Body of pancreas (tissue), 4 donors: ENCODE measurements around the gene CEP112. TPM values are rescaled to one million over a fixed set of nuclear protein-coding genes. Genes with fewer than 3 reads are reported as not detected.

Experiments used
- ATAC-seq: fragments of 150-250 bp; one replicate; pipeline ENCODE4 v1.9.1; 2016
- DNase-seq, 4 donors: peaks; one replicate each; pipeline ENCODE4 v3.0.0-alpha.2; 2019
- H3K27ac ChIP-seq, 4 donors: fragments of 200-600 bp; sonication (generic); 1 replicate in 3 of 4; 2 replicates in 1 of 4; pipeline versions ENCODE4 v1.5.1 to v1.6.1; 2016 to 2019; ENCODE audit warnings: mild to moderate bottlenecking in 1 of 4, mixed read lengths in 1 of 4, moderate library complexity in 1 of 4
- H3K27me3 ChIP-seq, 2 donors: fragments of 200-600 bp; sonication (generic); one replicate each; pipeline ENCODE4 v1.6.0; 2016; ENCODE audit warnings: mild to moderate bottlenecking in 1 of 2
- H3K36me3 ChIP-seq, 2 donors: fragments of 200-600 bp; sonication (generic); replicated peaks in 1 of 2; 2 replicates each; pipeline ENCODE4 v1.5.1; 2016; ENCODE audit warnings: low read depth in 2 of 2; ENCODE audit not compliant: insufficient read depth in 1 of 2
- H3K4me1 ChIP-seq: fragments of 200-600 bp; sonication (generic); one replicate; pipeline ENCODE4 v1.6.0; 2016
- H3K4me3 ChIP-seq, 2 donors: fragments of 200-600 bp; sonication (generic); 1 replicate in 1 of 2; 2 replicates in 1 of 2; pipeline ENCODE4 v1.5.1; 2016 to 2019
- H3K9me3 ChIP-seq, 3 donors: fragments of 200-600 bp; sonication (generic); 1 replicate in 2 of 3; 2 replicates in 1 of 3; pipeline ENCODE4 v1.5.1; 2016
- POLR2A ChIP-seq, 3 donors: fragments of 450-650 bp; IDR thresholded peaks; one replicate each; pipeline ENCODE4 v1.6.1; 2016; ENCODE audit warnings: antibody characterized with exemption in 3 of 3, mild to moderate bottlenecking in 2 of 3
- WGBS, 2 donors: methylation state at CpG; one replicate each; pipeline ENCODE4 v1.1.5; 2017; 5-methylcytosine and 5-hydroxymethylcytosine counted together
- intact Hi-C: fragments of 100-400 bp; cut with DNase I; formaldehyde crosslinking; loops from one replicate; pipeline ENCODE4 v1.15.1; 2023
- total RNA-seq, 2 donors: library from RNA; depleted of rRNA; stranded (reverse); fragments of >200 nt; gene quantifications; one replicate each; pipeline ENCODE4 v1.1.0, GENCODE V29; 2016
- TF ChIP-seq, protein P1 (sequence below), 7 experiments: fragments of 450-650 bp in 4 of 7; fragments of 200-600 bp in 3 of 7; sonication (generic) in 3 of 7; IDR thresholded peaks; one replicate each; pipeline ENCODE4 v1.5.1; 2016 to 2019; ENCODE audit warnings: antibody characterized with exemption in 7 of 7

Gene CEP112
- 10 to 100 TPM in 1 of 2 donors, 1 to 10 TPM in 1; 5.2 to 10.2 TPM for total RNA-seq

DNA sequence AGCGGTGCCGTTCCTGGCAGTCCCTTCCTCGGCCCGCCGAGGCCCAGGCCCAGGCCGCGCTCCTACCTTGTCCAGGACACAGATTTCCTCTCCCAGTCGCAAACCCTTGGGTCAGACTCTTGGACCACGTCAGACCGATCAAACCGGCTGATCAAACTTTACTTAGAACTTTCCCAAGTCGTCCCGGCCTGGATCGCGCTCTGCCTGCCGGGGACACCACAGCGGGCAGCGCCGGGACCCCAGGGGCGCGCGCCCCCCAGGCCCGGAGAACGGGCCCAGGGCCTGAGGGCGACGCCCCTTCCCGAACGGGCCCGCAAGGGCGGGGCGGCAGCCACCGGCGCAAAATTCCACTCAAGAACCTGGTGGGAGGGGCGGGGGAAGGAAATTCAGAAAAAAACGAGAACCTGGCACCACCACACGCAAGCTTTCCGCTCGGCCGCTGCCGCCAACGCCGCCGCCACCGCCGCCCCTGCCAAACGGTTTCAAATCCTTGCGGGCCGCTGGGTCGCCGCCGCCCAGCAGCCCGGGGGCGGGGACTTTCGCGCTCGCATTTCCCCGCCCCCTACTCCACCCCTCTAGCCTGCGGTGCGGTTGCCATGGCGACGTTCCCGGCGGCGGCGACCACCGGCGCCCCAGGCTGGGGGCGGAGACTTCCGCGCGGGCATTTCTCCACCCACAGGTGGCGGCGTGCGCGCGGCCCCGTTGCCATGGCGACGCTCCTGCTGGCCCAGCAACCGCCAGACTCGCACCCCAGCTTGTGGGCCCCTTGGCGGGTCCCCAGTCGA, at the start of gene CEP112:
Gene CEP112, minus strand, starts transcription at position 541 of the 785 bp plus-strand sequence.
- peak in 2 of 3 donors; percentile 30 to 47 for TF ChIP-seq POLR2A (IDR thresholded peaks at IDR 0.05)
- TF ChIP-seq, protein P1, sequence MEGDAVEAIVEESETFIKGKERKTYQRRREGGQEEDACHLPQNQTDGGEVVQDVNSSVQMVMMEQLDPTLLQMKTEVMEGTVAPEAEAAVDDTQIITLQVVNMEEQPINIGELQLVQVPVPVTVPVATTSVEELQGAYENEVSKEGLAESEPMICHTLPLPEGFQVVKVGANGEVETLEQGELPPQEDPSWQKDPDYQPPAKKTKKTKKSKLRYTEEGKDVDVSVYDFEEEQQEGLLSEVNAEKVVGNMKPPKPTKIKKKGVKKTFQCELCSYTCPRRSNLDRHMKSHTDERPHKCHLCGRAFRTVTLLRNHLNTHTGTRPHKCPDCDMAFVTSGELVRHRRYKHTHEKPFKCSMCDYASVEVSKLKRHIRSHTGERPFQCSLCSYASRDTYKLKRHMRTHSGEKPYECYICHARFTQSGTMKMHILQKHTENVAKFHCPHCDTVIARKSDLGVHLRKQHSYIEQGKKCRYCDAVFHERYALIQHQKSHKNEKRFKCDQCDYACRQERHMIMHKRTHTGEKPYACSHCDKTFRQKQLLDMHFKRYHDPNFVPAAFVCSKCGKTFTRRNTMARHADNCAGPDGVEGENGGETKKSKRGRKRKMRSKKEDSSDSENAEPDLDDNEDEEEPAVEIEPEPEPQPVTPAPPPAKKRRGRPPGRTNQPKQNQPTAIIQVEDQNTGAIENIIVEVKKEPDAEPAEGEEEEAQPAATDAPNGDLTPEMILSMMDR (IDR thresholded peaks at IDR 0.05) = peak in 3 of 7 experiments; percentile 16 to 30 (median 21)

DNA sequence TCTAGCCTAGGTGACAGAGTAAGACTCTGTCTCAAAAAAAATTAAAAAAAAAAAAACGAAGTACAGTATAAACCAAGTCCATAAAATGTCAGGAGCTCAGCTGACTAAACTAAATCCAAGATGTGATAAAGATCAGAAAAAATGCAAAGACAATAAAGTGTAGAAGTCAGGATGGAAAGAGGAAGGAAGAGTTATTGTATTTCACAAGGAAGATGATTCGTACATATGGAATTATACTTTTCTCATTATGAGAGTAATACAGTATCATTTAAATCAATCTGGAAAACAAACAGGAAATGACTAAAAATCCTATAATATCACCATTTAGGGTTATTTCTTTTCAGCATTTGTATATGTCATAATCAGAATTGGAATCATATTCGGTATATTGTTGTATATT, 48.7 kb upstream of the CEP112 start:
- DNase-seq = no peak
- Histone ChIP-seq H3K9me3 (no peaks in the 10 kb centered on the region), H3K4me1 (peaks cover 3% of the 10 kb centered on the region), H3K4me3 (no peak overlapping the region), H3K36me3 (no peaks in the 10 kb centered on the region), H3K27ac (no peak overlapping the region), H3K27me3 (no peaks in the 10 kb centered on the region)
- ATAC-seq = no peak
- intact Hi-C loops = no loop called here
- 64 to 67% methylated on average over 3 of the region's 3 CpGs for WGBS, 2 donors
- no peak for TF ChIP-seq POLR2A (IDR thresholded peaks at IDR 0.05)
- TF ChIP-seq, protein P1 (IDR thresholded peaks at IDR 0.05) = no peak

More for the DNA sequence above, at the start of gene CEP112:
- Histone ChIP-seq H3K36me3 (no peaks in the 10 kb centered on the region), H3K4me1 (peaks cover 17% of the 10 kb centered on the region), H3K4me3 (peak within 1 kb of the TSS; percentile 74 to 94), H3K27me3 (no peaks in the 10 kb centered on the region), H3K27ac (peak within 1 kb of the TSS in 3 of 4 donors; percentile 77 to 83 (median 80)), H3K9me3 (no peaks in the 10 kb centered on the region)
- intact Hi-C loops = no loop called here
- peak; percentile 78 to 88 (median 84) for DNase-seq
- WGBS, 2 donors = 0% methylated on average over 80 of the region's 83 CpGs; no CpG with 5 or more reads in 1 of the 2 donors
- ATAC-seq = peak; percentile 83

DNA sequence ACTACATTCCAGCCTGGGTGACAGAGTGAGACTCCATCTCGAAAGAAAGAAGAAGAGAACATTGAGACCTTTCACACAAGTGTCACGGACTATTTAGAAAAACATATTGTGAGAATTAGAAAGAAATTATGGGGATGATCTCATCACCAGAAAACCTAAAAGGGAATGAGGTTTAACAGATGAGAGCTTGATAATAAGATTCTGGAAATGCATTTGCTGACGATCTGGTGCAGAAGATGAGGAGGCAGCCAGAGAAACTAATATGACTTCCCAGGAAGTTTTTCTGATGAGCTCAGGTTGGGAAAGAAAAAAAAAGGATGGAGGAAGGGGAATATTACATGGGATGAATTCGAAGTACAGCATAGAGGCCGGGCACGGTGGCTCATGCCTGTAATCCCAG, 48.1 kb upstream of the CEP112 start:
- no peak for TF ChIP-seq POLR2A (IDR thresholded peaks at IDR 0.05)
- TF ChIP-seq, protein P1 (IDR thresholded peaks at IDR 0.05) = no peak
- ATAC-seq = no peak

DNA sequence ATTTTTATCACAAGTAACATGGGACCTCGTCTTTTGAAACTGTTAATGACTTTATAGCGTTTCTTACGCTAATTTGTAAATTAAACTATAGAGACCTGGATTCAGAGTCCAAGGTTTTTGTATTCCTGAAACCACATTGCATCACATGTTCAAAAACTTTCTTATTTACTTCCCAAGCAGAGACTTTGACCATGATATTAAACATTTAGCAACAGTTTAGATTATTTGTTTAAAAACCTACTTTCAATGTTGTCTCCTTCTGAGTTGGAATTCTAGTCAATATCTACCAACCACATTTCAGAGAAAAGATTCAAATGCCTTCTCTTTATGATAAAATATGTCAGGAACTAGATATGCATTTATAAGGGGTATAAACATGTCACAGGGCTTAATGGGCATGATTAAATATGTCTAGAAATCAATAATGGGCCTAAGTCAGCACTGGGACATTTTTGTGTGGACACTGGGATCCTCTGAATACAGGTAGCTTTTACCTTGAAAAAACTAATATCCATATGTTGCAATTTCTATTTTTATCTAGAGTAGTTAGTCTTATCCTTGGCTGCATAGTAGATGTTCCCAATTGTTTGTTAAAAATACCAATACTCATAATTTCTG, 43.6 kb upstream of the CEP112 start:
- H3K4me3 ChIP-seq = no peak overlapping the region
- H3K27me3 ChIP-seq = no peaks in the 10 kb centered on the region
- no peaks in the 10 kb centered on the region for H3K36me3 ChIP-seq
- intact Hi-C loops = no loop called here
- peaks cover 17% of the 10 kb centered on the region for H3K4me1 ChIP-seq
- DNase-seq (no peak), ATAC-seq (no peak)
- WGBS, 2 donors = 46 to 51% methylated on average over 3 of the region's 3 CpGs
- TF ChIP-seq, protein P1 (IDR thresholded peaks at IDR 0.05) = no peak
- TF ChIP-seq POLR2A (IDR thresholded peaks at IDR 0.05) = no peak
- peak overlapping the region in 1 of 4 donors; percentile 29 for H3K27ac ChIP-seq
- no peaks in the 10 kb centered on the region for H3K9me3 ChIP-seq

More for the DNA sequence above, 48.1 kb upstream of the CEP112 start:
- H3K27ac ChIP-seq = no peak overlapping the region
- 85 to 89% methylated on average over 6 of the region's 6 CpGs for WGBS, 2 donors
- H3K36me3 ChIP-seq = no peaks in the 10 kb centered on the region
- no peak for DNase-seq
- intact Hi-C loops = no loop called here
- H3K4me1 ChIP-seq = peaks cover 7% of the 10 kb centered on the region
- H3K4me3 ChIP-seq = no peak overlapping the region
- H3K27me3 ChIP-seq = no peaks in the 10 kb centered on the region
- no peaks in the 10 kb centered on the region for H3K9me3 ChIP-seq
